C4-2B (cell line): ENCODE measurements around the gene PTCD3.

Experiments
- H3K27ac ChIP-seq: fragments of 450-650 bp; 2 replicates; pipeline ENCODE4 v1.5.1; 2017
- CTCF ChIP-seq: fragments of 450-650 bp; conservative IDR thresholded peaks from 2 replicates; pipeline ENCODE4 v1.5.1; 2017; ENCODE audit warnings: mild to moderate bottlenecking
- ZFX ChIP-seq: fragments of 450-650 bp; IDR thresholded peaks from 2 replicates; pipeline ENCODE4 v1.6.1; 2017

The PTCD3 gene

DNA sequence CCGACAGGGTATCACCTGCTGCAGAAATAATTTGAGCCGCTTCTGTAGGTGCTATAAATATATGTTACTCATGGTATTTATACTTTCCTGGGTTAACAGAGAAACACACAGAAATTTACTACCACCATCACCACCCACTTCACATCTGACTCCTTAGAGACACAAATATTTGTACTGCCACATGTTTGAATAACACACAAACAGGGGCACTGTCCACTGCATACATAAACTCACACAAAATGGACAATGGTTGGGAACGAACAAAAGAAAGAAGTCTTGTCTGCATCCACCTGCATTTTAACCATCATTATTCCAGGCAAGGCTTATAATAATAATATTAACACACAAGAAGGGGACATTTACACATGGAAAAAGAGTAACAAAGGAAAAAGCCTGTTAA is 65.3 kb downstream of the PTCD3 start:
- TF ChIP-seq ZFX = no peak
- TF ChIP-seq CTCF = no peak
- H3K27ac ChIP-seq = no peak overlapping the region

- no peak for TF ChIP-seq CTCF
- no peak for TF ChIP-seq ZFX
- no peak overlapping the region for H3K27ac ChIP-seq
Measured at GRCh38 chr2:86172610-86173009, 66.6 kb downstream of the PTCD3 start.

- TF ChIP-seq ZFX (no peak), CTCF (no peak)
- H3K27ac ChIP-seq = no peak overlapping the region
Measured at GRCh38 chr2:86174445-86174844, 68.4 kb downstream of the PTCD3 start.

- TF ChIP-seq ZFX (no peak), CTCF (no peak)
- no peak overlapping the region for H3K27ac ChIP-seq
Measured at GRCh38 chr2:86175828-86176227, 69.8 kb downstream of the PTCD3 start.

DNA sequence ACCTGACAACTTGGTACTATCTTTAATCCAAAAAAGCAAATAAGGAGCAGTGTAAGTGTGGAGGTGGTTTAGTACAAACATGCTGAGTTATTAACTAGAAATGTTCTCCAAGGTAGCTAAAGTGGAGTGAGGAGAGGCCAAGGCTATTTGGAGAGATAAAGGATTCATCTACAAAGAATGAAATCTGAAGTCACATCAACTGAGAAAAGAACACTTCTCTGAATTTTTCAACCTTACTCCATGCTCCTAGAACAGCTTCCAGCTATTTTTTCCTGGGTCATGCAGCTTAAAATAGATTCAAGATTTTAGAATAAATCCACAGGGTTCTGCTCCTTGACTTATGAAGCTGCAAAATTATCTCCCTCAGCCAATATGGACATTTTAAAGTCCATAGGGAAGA is 70.6 kb downstream of the PTCD3 start:
- no peak for TF ChIP-seq ZFX
- no peak for TF ChIP-seq CTCF
- no peak overlapping the region for H3K27ac ChIP-seq

DNA sequence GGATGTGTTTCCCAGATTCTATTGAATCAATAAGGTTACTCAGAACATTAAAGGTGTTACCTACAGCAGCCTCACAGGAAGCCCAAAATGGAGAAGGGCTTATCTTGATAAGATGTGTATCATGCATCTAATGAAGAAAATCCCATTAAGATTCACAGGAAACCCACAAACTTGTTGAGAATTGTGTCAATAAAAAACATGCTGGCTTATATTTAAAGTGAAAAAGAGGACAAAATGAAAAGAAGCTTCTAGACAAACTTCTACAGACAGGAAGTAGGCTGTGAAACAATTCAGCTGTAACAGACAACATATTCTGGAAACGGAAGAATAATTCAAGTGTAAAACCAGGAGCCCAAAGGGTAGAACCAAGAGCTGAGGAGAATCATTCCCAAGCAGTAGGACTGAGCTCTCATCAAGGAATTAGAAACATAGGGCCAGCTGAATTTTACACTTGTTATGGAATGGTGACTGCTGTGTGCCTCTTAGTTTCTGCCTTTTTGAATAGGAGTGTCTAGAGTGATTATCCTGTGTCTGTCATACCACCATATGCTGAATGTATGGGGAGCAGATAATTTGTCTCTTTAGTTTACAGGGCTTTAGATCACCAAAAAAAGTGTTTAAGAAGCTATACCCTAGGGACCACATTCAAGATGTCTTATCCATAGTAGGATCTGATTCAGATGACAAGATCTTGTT is 79.6 kb downstream of the PTCD3 start:
- TF ChIP-seq CTCF (no peak), ZFX (no peak)
- no peak overlapping the region for H3K27ac ChIP-seq

DNA sequence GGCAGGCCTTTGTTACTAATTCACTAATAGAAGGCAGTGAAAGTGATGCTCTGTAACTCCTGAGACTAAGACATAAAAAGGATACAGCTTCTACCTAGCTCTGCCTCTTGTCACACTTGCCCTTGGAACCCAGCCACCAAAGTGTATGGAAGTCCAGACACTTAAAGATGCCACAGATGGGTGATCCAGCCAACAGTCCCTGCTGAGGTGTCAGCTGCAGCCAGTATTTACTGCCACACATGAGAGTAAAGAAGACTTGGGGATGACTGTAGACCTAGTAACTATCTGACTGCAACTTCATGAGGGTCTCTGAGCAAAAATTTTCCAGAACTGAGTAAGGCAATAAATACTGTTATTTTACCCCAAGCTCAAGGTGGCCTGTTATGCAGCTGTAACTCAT is 80.4 kb downstream of the PTCD3 start:
- no peak for TF ChIP-seq ZFX
- no peak for TF ChIP-seq CTCF
- no peak overlapping the region for H3K27ac ChIP-seq
